Measurements from ENCODE around the gene ATP5MC2. TPM values are rescaled to one million over a fixed set of nuclear protein-coding genes. Genes with fewer than 3 reads are reported as not detected.

ATP5MC2 gene
- total and polyA plus RNA-seq, 9 of the 15 experiments (the other 6 are each of a cell fraction or from before 2014, with no cell fraction given): 314 to 1,208 (median 468) TPM

GRCh38 chr12:53699678-53700025, 23.8 kb upstream of the ATP5MC2 start (continued):
- TF ChIP-seq FOXM1 (IDR thresholded peaks at IDR 0.05; ENCODE audit: low read depth) (no peak), FOXM1 (CRISPR knock-in tag; IDR thresholded peaks at IDR 0.05; ENCODE audit: low read depth) (no peak), SREBF1 (IDR thresholded peaks at IDR 0.05; ENCODE audit: borderline replicate concordance, low read depth, low read length) (no peak), MGA (IDR thresholded peaks at IDR 0.05) (no peak), TCF3 (CRISPR knock-in tag; IDR thresholded peaks at IDR 0.05) (no peak), SMAD3 (CRISPR knock-in tag; conservative IDR thresholded peaks at IDR 0.05) (no peak)

Measured in K562 (cell line).